Liver (tissue), 9 donors: Measurements from ENCODE around the gene NKX3-2. TPM values are rescaled to one million over a fixed set of nuclear protein-coding genes. Genes with fewer than 3 reads are reported as not detected.
A peak's percentile ranks its signal among the peaks of the same experiment; 100 is the strongest.

Experiments
- DNase-seq: peaks from one replicate; pipeline ENCODE4 v3.0.0-alpha.2; 2017; ENCODE audit warnings: low spot score
- H3K27ac ChIP-seq, 2 donors: one replicate each; pipeline ENCODE4 v1.7.0; 2013; ENCODE audit warnings: inconsistent platforms in 2 of 2, low read length in 2 of 2, control low read depth in 1 of 2, low read depth in 1 of 2, mild to moderate bottlenecking in 1 of 2
- H3K27me3 ChIP-seq, 4 donors: one replicate each; pipeline versions ENCODE4 v1.6.1 to v1.7.0; 2013; ENCODE audit warnings: low read length in 3 of 4, inconsistent platforms in 1 of 4, mild to moderate bottlenecking in 1 of 4, moderate library complexity in 1 of 4; ENCODE audit not compliant: control insufficient read depth in 4 of 4, insufficient read depth in 4 of 4
- H3K36me3 ChIP-seq, 4 donors: one replicate each; pipeline versions ENCODE4 v1.6.1 to v1.7.0; 2013; ENCODE audit warnings: low read length in 3 of 4, mild to moderate bottlenecking in 3 of 4, low read depth in 1 of 4, moderate library complexity in 1 of 4; ENCODE audit not compliant: control insufficient read depth in 4 of 4, insufficient read depth in 3 of 4
- H3K4me1 ChIP-seq, 4 donors: one replicate each; pipeline versions ENCODE4 v1.6.1 to v1.7.0; 2013; ENCODE audit warnings: low read length in 3 of 4, mild to moderate bottlenecking in 3 of 4, moderate library complexity in 1 of 4; ENCODE audit not compliant: control insufficient read depth in 4 of 4, insufficient read depth in 4 of 4
- H3K4me3 ChIP-seq, 3 donors: one replicate each; pipeline versions ENCODE4 v1.6.1 to v1.7.0; 2013; ENCODE audit warnings: low read length in 3 of 3, control low read depth in 1 of 3, low read depth in 1 of 3, mild to moderate bottlenecking in 1 of 3
- H3K9ac ChIP-seq, 2 donors: one replicate each; pipeline ENCODE4 v1.7.0; 2013; ENCODE audit warnings: low read length in 2 of 2, mild to moderate bottlenecking in 2 of 2, moderate library complexity in 2 of 2, control low read depth in 1 of 2, low read depth in 1 of 2
- H3K9me3 ChIP-seq, 4 donors: one replicate each; pipeline versions ENCODE4 v1.6.1 to v1.7.0; 2013; ENCODE audit warnings: low read length in 3 of 4; ENCODE audit not compliant: control insufficient read depth in 4 of 4
- FOXA2 ChIP-seq: IDR thresholded peaks from 2 replicates; pipeline ENCODE4 v1.6.1; 2016; ENCODE audit warnings: antibody characterized with exemption
- GABPA ChIP-seq, 2 donors: IDR thresholded peaks in 1 of 2; conservative IDR thresholded peaks in 1 of 2; 2 replicates each; pipeline ENCODE4 v1.6.1; 2016; ENCODE audit warnings: antibody characterized with exemption in 2 of 2, mild to moderate bottlenecking in 1 of 2, moderate library complexity in 1 of 2
- HNF4A ChIP-seq, 2 donors: conservative IDR thresholded peaks; 2 replicates each; pipeline ENCODE4 v1.6.1; 2016; ENCODE audit warnings: antibody characterized with exemption in 2 of 2, mild to moderate bottlenecking in 2 of 2
- NR2F2 ChIP-seq: IDR thresholded peaks from 2 replicates; pipeline ENCODE4 v1.6.1; 2016; ENCODE audit warnings: antibody characterized with exemption
- RAD21 ChIP-seq, 2 donors: IDR thresholded peaks; 2 replicates each; pipeline ENCODE4 v1.6.1; 2016; ENCODE audit warnings: antibody characterized with exemption in 2 of 2, mild to moderate bottlenecking in 2 of 2
- SP1 ChIP-seq: IDR thresholded peaks from 2 replicates; pipeline ENCODE4 v1.6.1; 2018; ENCODE audit warnings: antibody characterized with exemption, mild to moderate bottlenecking
- TAF1 ChIP-seq: conservative IDR thresholded peaks from 2 replicates; pipeline ENCODE4 v1.6.1; 2016; ENCODE audit warnings: antibody characterized with exemption, mild to moderate bottlenecking
- YY1 ChIP-seq: IDR thresholded peaks from 2 replicates; pipeline ENCODE4 v1.6.1; 2016; ENCODE audit warnings: antibody characterized with exemption, mild to moderate bottlenecking
- WGBS: extraction: QIAGEN DNeasy Blood & Tissue Kit; methylation state at CpG from one replicate; pipeline ENCODE4 v1.1.7; 2013; 5-methylcytosine and 5-hydroxymethylcytosine counted together
- polyA plus RNA-seq, 2 donors: library from polyadenylated mRNA; stranded (reverse) in 1 of 2; unstranded in 1 of 2; fragments of 200-250 nt in 1 of 2; fragments of >200 nt in 1 of 2; fragmentation: Nextera tagmentation in 1 of 2; extraction: Ambion mirVana in 1 of 2; gene quantifications; one replicate each; pipeline versions ENCODE4 v1.2.1 to v1.2.3, GENCODE V29; 2013 to 2015
- total RNA-seq, 2 donors: library from RNA; depleted of rRNA; stranded (reverse); fragments of >200 nt; gene quantifications; one replicate each; pipeline ENCODE4 v1.2.3, GENCODE V29; 2014
- TF ChIP-seq, protein P1 (sequence below): IDR thresholded peaks from 2 replicates; pipeline ENCODE4 v1.6.1; 2016; ENCODE audit warnings: antibody characterized with exemption
- TF ChIP-seq, protein P2 (sequence below): IDR thresholded peaks from 2 replicates; pipeline ENCODE4 v1.6.1; 2016; ENCODE audit warnings: antibody characterized with exemption
- TF ChIP-seq, protein P3 (sequence below): IDR thresholded peaks from 2 replicates; pipeline ENCODE4 v1.6.1; 2016; ENCODE audit warnings: antibody characterized with exemption
- TF ChIP-seq, protein P4 (sequence below): fragments of 150-350 bp; IDR thresholded peaks from 2 replicates; pipeline ENCODE4 v1.5.1; 2017; ENCODE audit warnings: improper control_type of control experiment, low read depth, low read length; ENCODE audit not compliant: missing input control
- donor health status: healthy.
- donor health status: healthy.
- donor health status: healthy.
- donor health status: healthy.
- donor health status: healthy.

NKX3-2 gene
- not detected for total RNA-seq
- polyA plus RNA-seq: not detected

DNA sequence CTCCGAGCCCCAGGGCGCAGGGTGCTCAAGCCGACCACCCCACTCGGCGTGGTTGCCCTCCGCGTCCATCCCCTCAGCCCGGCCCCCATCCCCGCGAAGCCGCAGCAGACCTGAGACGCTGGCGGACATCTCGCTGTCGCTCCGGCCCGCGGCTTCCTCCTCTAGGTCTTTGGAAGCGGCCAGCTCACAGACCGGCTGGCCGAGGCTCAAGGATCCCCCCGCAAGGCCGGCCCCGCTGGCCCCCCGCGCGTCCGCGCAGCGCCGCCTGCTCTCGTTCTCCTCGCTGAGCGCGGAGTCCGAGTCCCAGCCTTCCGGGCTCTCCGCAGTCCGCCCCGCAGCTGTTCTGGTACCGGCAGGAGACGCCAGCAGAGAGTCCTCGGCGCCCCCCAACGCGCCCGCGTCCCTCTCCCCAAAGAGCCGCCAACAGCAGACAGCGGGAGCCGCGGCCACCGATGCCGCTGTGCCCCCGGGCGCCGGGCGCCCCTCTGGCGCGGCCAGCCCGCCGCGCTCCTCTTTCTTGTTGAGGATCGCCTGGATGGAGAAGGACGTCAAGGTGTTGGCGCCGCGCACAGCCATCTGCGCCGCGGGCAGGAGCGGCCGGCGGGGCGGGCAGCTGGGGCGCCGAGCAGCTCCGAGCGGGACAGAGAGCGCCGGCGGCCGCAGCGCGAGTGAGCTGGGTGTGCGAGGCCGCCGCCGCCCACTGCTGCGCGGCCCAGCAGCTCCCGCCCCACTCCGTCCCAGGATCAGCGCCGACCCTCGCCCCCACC is at the start of gene NKX3-2:
Gene NKX3-2, minus strand, starts transcription at position 670 of the 767 bp plus-strand sequence. Its CDS starts 94 bp downstream, at position 576.
- Histone ChIP-seq H3K27me3 (peaks cover 7 to 34% (median 26%) of the 10 kb centered on the region in 4 donors), H3K9me3 (peaks cover 0 to 6% (median under 1%) of the 10 kb centered on the region in 4 donors), H3K36me3 (no peaks in the 10 kb centered on the region), H3K9ac (no peak within 1 kb of the TSS), H3K4me3 (peak within 1 kb of the TSS in 2 of 3 donors; percentile 59 to 66), H3K4me1 (peaks cover 31 to 60% (median 41%) of the 10 kb centered on the region in 4 donors), H3K27ac (no peak within 1 kb of the TSS)
- DNase-seq: no peak
- WGBS: 3% methylated on average over 96 of the region's 96 CpGs
- TF ChIP-seq, protein P1, sequence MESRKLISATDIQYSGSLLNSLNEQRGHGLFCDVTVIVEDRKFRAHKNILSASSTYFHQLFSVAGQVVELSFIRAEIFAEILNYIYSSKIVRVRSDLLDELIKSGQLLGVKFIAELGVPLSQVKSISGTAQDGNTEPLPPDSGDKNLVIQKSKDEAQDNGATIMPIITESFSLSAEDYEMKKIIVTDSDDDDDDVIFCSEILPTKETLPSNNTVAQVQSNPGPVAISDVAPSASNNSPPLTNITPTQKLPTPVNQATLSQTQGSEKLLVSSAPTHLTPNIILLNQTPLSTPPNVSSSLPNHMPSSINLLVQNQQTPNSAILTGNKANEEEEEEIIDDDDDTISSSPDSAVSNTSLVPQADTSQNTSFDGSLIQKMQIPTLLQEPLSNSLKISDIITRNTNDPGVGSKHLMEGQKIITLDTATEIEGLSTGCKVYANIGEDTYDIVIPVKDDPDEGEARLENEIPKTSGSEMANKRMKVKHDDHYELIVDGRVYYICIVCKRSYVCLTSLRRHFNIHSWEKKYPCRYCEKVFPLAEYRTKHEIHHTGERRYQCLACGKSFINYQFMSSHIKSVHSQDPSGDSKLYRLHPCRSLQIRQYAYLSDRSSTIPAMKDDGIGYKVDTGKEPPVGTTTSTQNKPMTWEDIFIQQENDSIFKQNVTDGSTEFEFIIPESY: no peak
- TF ChIP-seq, protein P2, sequence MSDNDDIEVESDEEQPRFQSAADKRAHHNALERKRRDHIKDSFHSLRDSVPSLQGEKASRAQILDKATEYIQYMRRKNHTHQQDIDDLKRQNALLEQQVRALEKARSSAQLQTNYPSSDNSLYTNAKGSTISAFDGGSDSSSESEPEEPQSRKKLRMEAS: no peak
- TF ChIP-seq GABPA (IDR thresholded peaks at IDR 0.05 in 1 of 2, conservative IDR thresholded peaks at IDR 0.05 in 1 of 2) (no peak), SP1 (no peak), FOXA2 (no peak), RAD21 (IDR thresholded peaks at IDR 0.05) (no peak), NR2F2 (no peak), YY1 (no peak)
- TF ChIP-seq, protein P3, sequence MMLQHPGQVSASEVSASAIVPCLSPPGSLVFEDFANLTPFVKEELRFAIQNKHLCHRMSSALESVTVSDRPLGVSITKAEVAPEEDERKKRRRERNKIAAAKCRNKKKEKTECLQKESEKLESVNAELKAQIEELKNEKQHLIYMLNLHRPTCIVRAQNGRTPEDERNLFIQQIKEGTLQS: no peak
- TF ChIP-seq, protein P4, sequence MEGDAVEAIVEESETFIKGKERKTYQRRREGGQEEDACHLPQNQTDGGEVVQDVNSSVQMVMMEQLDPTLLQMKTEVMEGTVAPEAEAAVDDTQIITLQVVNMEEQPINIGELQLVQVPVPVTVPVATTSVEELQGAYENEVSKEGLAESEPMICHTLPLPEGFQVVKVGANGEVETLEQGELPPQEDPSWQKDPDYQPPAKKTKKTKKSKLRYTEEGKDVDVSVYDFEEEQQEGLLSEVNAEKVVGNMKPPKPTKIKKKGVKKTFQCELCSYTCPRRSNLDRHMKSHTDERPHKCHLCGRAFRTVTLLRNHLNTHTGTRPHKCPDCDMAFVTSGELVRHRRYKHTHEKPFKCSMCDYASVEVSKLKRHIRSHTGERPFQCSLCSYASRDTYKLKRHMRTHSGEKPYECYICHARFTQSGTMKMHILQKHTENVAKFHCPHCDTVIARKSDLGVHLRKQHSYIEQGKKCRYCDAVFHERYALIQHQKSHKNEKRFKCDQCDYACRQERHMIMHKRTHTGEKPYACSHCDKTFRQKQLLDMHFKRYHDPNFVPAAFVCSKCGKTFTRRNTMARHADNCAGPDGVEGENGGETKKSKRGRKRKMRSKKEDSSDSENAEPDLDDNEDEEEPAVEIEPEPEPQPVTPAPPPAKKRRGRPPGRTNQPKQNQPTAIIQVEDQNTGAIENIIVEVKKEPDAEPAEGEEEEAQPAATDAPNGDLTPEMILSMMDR: no peak

DNA sequence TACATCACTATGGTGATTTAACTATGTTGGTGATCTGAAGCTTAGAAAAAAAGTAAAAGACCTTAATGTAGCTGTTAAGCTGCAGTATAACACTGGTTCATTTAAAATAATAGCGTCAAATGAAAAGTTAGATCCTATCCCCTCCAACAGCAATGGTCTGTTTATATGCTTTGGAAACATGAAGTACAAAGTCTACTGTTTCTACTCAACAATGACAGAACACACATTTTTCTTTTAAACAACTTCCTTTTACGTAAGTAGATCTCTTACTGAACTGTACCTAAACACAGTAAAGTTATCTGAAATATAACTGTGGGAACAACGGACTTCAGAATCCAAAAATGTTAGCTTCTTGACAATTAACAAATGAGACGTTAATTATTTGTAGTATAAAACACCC is 47.9 kb upstream of the NKX3-2 start:
- no peak overlapping the region for H3K27ac ChIP-seq
- peaks cover 2 to 67% (median 64%) of the 10 kb centered on the region in 4 donors for H3K36me3 ChIP-seq
- H3K4me1 ChIP-seq: no peaks in the 10 kb centered on the region
- no peak overlapping the region for H3K9ac ChIP-seq
- DNase-seq: no peak
- WGBS: 94% methylated on average over 4 of the region's 4 CpGs
- H3K9me3 ChIP-seq: no peaks in the 10 kb centered on the region
- no peaks in the 10 kb centered on the region for H3K27me3 ChIP-seq
- H3K4me3 ChIP-seq: no peak overlapping the region
- TF ChIP-seq, protein P1: no peak
- TF ChIP-seq, protein P4: no peak
- no peak for TF ChIP-seq FOXA2
- TF ChIP-seq, protein P3: no peak
- no peak for TF ChIP-seq HNF4A (conservative IDR thresholded peaks at IDR 0.05)
- no peak for TF ChIP-seq RAD21 (IDR thresholded peaks at IDR 0.05)
- TF ChIP-seq TAF1: no peak
